Liver (tissue), 3 donors: ENCODE data around the gene AATK.

Experiments used
- HNF4G ChIP-seq: IDR thresholded peaks from 2 replicates; pipeline ENCODE4 v1.6.1; 2016; ENCODE audit warnings: antibody characterized with exemption
- TAF1 ChIP-seq: conservative IDR thresholded peaks from 2 replicates; pipeline ENCODE4 v1.6.1; 2016; ENCODE audit warnings: antibody characterized with exemption, mild to moderate bottlenecking
- TF ChIP-seq, protein P1 (sequence below): fragments of 150-350 bp; IDR thresholded peaks from 2 replicates; pipeline ENCODE4 v1.5.1; 2017; ENCODE audit warnings: improper control_type of control experiment, low read depth, low read length; ENCODE audit not compliant: missing input control
- TF ChIP-seq, protein P2 (sequence below): IDR thresholded peaks from 2 replicates; pipeline ENCODE4 v1.6.1; 2016; ENCODE audit warnings: antibody characterized with exemption
- TF ChIP-seq, protein P3 (sequence below): IDR thresholded peaks from 2 replicates; pipeline ENCODE4 v1.6.1; 2016; ENCODE audit warnings: antibody characterized with exemption, mild to moderate bottlenecking
- donor health status: healthy.
- donor health status: healthy.

DNA sequence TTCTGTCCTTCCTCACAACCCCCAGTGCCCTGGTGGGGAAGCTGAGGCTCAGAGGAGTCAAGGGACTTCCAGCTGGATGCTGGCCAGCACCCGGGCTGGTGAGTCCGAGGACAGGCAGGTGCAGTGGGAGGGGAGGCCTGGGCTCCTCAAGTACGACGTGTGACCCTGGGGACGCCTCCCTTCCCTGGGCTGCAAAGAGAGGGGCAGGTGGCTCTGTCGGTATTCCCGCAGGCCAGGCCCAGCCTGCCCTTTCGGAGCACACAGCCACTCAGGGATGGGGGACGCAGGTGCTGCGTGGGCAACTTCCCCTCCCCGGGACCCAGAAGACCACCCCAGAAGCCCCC, 33.9 kb downstream of the AATK start:
- TF ChIP-seq, protein P1, sequence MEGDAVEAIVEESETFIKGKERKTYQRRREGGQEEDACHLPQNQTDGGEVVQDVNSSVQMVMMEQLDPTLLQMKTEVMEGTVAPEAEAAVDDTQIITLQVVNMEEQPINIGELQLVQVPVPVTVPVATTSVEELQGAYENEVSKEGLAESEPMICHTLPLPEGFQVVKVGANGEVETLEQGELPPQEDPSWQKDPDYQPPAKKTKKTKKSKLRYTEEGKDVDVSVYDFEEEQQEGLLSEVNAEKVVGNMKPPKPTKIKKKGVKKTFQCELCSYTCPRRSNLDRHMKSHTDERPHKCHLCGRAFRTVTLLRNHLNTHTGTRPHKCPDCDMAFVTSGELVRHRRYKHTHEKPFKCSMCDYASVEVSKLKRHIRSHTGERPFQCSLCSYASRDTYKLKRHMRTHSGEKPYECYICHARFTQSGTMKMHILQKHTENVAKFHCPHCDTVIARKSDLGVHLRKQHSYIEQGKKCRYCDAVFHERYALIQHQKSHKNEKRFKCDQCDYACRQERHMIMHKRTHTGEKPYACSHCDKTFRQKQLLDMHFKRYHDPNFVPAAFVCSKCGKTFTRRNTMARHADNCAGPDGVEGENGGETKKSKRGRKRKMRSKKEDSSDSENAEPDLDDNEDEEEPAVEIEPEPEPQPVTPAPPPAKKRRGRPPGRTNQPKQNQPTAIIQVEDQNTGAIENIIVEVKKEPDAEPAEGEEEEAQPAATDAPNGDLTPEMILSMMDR = no peak
- TF ChIP-seq, protein P2, sequence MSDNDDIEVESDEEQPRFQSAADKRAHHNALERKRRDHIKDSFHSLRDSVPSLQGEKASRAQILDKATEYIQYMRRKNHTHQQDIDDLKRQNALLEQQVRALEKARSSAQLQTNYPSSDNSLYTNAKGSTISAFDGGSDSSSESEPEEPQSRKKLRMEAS = no peak
- TF ChIP-seq TAF1 (no peak), HNF4G (no peak)
- TF ChIP-seq, protein P3, sequence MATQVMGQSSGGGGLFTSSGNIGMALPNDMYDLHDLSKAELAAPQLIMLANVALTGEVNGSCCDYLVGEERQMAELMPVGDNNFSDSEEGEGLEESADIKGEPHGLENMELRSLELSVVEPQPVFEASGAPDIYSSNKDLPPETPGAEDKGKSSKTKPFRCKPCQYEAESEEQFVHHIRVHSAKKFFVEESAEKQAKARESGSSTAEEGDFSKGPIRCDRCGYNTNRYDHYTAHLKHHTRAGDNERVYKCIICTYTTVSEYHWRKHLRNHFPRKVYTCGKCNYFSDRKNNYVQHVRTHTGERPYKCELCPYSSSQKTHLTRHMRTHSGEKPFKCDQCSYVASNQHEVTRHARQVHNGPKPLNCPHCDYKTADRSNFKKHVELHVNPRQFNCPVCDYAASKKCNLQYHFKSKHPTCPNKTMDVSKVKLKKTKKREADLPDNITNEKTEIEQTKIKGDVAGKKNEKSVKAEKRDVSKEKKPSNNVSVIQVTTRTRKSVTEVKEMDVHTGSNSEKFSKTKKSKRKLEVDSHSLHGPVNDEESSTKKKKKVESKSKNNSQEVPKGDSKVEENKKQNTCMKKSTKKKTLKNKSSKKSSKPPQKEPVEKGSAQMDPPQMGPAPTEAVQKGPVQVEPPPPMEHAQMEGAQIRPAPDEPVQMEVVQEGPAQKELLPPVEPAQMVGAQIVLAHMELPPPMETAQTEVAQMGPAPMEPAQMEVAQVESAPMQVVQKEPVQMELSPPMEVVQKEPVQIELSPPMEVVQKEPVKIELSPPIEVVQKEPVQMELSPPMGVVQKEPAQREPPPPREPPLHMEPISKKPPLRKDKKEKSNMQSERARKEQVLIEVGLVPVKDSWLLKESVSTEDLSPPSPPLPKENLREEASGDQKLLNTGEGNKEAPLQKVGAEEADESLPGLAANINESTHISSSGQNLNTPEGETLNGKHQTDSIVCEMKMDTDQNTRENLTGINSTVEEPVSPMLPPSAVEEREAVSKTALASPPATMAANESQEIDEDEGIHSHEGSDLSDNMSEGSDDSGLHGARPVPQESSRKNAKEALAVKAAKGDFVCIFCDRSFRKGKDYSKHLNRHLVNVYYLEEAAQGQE = no peak
